Measurements from ENCODE around the gene PFDN1. TPM values are rescaled to one million over a fixed set of nuclear protein-coding genes. Genes with fewer than 3 reads are reported as not detected.
A peak's percentile ranks its signal among the peaks of the same experiment; 100 is the strongest.

Gene PFDN1
- total RNA-seq, 1 experiment from 2014 or later: 48.9 TPM

GRCh38 chr5:140225396-140225795 is 77.5 kb downstream of the PFDN1 start:
- Histone ChIP-seq H3K9ac (ENCODE audit: low read length) (no peak overlapping the region), H3K9me2 (ENCODE audit: insufficient read depth) (no peaks in the 10 kb centered on the region), H3K4me1 (ENCODE audit: control insufficient read depth in 1 of 2, insufficient read depth in 2 of 2, low read length in 2 of 2) (peaks cover 39 to 55% of the 10 kb centered on the region in 2 experiments), H3K79me2 (ENCODE audit: insufficient read depth, low read length) (peaks cover 11% of the 10 kb centered on the region; the same call in 1 of the 2 replicates), H4K20me1 (ENCODE audit: insufficient read depth) (no peaks in the 10 kb centered on the region), H3K27me3 (ENCODE audit: insufficient read depth, low read length) (no peaks in the 10 kb centered on the region), H3K9me3 (ENCODE audit: control insufficient read depth in 1 of 2, insufficient read depth in 1 of 2, low read depth in 1 of 2, low read length in 2 of 2) (no peaks in the 10 kb centered on the region), H3K4me2 (ENCODE audit: low read length) (no peak overlapping the region), H3K27ac (ENCODE audit: low read depth, low read length) (no peak overlapping the region), H2AFZ (ENCODE audit: low read depth, low read length, poor library complexity, severe bottlenecking) (no peak overlapping the region), H3K4me3 (replicated peaks in 1 of 2; ENCODE audit: low read depth in 1 of 2, low read length in 2 of 2) (no peak overlapping the region), H3K36me3 (ENCODE audit: control insufficient read depth in 1 of 2, insufficient read depth in 2 of 2, low read length in 2 of 2) (no peaks in the 10 kb centered on the region)
- RAD21 ChIA-PET (ENCODE audit: low non-redundant PET in 1 of 2, low total read pairs in 2 of 2, uncharacterized antibody in 2 of 2, unreplicated experiment in 2 of 2): no interaction called here
- DNase-seq (ENCODE audit: low read depth, low spot score): no peak
- no peak for TF ChIP-seq REST (IDR thresholded peaks at IDR 0.05; ENCODE audit: low read depth)
- no peak for TF ChIP-seq ZNF274 (IDR thresholded peaks at IDR 0.05; ENCODE audit: low read depth, low read length)
- no TSS peak for BruUV-seq (replicated peaks)
- intact Hi-C loops (cut with micrococcal nuclease): loop anchor here (10.0 kb wide), 1 partner anchor 151 kb away; no protein-coding TSS in a partner anchor
- POLR2A ChIA-PET: no interaction called here
- ATAC-seq: no peak
- CTCF ChIA-PET: no interaction called here

DNA sequence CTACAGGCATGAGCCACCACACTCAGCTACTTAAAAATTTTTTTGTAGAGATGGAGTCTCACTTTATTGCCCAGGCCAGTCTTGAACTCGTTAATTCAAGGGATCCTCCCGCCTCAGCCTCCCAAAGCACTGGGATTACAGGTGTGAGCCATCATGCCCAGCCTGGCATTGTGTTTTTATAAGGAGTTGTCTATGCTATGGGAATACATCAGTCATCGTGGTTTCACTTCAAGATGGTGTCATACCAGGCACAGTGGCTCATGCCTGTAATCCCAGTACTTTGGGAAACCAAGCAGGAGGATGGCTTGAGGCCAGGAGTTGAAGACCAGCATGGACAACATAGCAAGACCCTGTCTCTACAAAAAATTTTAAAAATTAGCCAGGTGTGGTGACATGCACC is 78.2 kb downstream of the PFDN1 start:
- intact Hi-C loops (cut with micrococcal nuclease): loop anchor here (10.0 kb wide), 1 partner anchor 150 kb away; no protein-coding TSS in a partner anchor
- BruUV-seq (replicated peaks): no TSS peak
- Histone ChIP-seq H2AFZ (ENCODE audit: low read depth, low read length, poor library complexity, severe bottlenecking) (no peak overlapping the region), H3K9ac (ENCODE audit: low read length) (no peak overlapping the region), H3K79me2 (ENCODE audit: insufficient read depth, low read length) (peaks cover 11% of the 10 kb centered on the region; the same call in 1 of the 2 replicates), H3K9me2 (ENCODE audit: insufficient read depth) (no peaks in the 10 kb centered on the region), H3K9me3 (ENCODE audit: control insufficient read depth in 1 of 2, insufficient read depth in 1 of 2, low read depth in 1 of 2, low read length in 2 of 2) (no peaks in the 10 kb centered on the region), H3K4me2 (ENCODE audit: low read length) (peak overlapping the region; percentile 73; the same call in 1 of the 2 replicates), H3K4me1 (ENCODE audit: control insufficient read depth in 1 of 2, insufficient read depth in 2 of 2, low read length in 2 of 2) (peaks cover 46 to 62% of the 10 kb centered on the region in 2 experiments), H3K27me3 (ENCODE audit: insufficient read depth, low read length) (no peaks in the 10 kb centered on the region), H3K27ac (ENCODE audit: low read depth, low read length) (no peak overlapping the region), H4K20me1 (ENCODE audit: insufficient read depth) (no peaks in the 10 kb centered on the region), H3K4me3 (replicated peaks in 1 of 2; ENCODE audit: low read depth in 1 of 2, low read length in 2 of 2) (no peak overlapping the region), H3K36me3 (ENCODE audit: control insufficient read depth in 1 of 2, insufficient read depth in 2 of 2, low read length in 2 of 2) (no peaks in the 10 kb centered on the region)
- RAD21 ChIA-PET (ENCODE audit: low non-redundant PET in 1 of 2, low total read pairs in 2 of 2, uncharacterized antibody in 2 of 2, unreplicated experiment in 2 of 2): no interaction called here
- CTCF ChIA-PET: interaction anchor here (0.9 to 1.3 kb wide), 2 partner anchors 17 to 134 kb away, joined by 3 to 6 read pairs; no protein-coding TSS in a partner anchor
- DNase-seq (ENCODE audit: low read depth, low spot score): no peak
- no peak for ATAC-seq
- POLR2A ChIA-PET: no interaction called here
- TF ChIP-seq REST (IDR thresholded peaks at IDR 0.05; ENCODE audit: low read depth): no peak
- TF ChIP-seq, protein P1, sequence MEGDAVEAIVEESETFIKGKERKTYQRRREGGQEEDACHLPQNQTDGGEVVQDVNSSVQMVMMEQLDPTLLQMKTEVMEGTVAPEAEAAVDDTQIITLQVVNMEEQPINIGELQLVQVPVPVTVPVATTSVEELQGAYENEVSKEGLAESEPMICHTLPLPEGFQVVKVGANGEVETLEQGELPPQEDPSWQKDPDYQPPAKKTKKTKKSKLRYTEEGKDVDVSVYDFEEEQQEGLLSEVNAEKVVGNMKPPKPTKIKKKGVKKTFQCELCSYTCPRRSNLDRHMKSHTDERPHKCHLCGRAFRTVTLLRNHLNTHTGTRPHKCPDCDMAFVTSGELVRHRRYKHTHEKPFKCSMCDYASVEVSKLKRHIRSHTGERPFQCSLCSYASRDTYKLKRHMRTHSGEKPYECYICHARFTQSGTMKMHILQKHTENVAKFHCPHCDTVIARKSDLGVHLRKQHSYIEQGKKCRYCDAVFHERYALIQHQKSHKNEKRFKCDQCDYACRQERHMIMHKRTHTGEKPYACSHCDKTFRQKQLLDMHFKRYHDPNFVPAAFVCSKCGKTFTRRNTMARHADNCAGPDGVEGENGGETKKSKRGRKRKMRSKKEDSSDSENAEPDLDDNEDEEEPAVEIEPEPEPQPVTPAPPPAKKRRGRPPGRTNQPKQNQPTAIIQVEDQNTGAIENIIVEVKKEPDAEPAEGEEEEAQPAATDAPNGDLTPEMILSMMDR (IDR thresholded peaks at IDR 0.05 in 2 of 3, conservative IDR thresholded peaks at IDR 0.05 in 1 of 3; ENCODE audit: borderline replicate concordance in 1 of 3, insufficient read depth in 1 of 3, low read depth in 2 of 3, low read length in 2 of 3): no peak
- no peak for TF ChIP-seq ZFX (IDR thresholded peaks at IDR 0.05)
- TF ChIP-seq RAD21 (IDR thresholded peaks at IDR 0.05; ENCODE audit: low read depth): no peak
- TF ChIP-seq CEBPB (IDR thresholded peaks at IDR 0.05; ENCODE audit: low read depth): no peak
- TF ChIP-seq CBX3 (IDR thresholded peaks at IDR 0.05; ENCODE audit: low read depth): no peak
- no peak for TF ChIP-seq FOSL1 (IDR thresholded peaks at IDR 0.05; ENCODE audit: low read depth)
- TF ChIP-seq POLR2A (IDR thresholded peaks at IDR 0.05; ENCODE audit: borderline replicate concordance, extremely low read depth, insufficient read depth, insufficient read length): no peak
- TF ChIP-seq ZNF274 (IDR thresholded peaks at IDR 0.05; ENCODE audit: low read depth, low read length): no peak
- TF ChIP-seq EZH2phosphoT487 (IDR thresholded peaks at IDR 0.05; ENCODE audit: borderline replicate concordance): no peak
- TF ChIP-seq SIN3A (IDR thresholded peaks at IDR 0.05; ENCODE audit: low read depth): no peak
